ENCODE results near the gene GNB5.

Gene GNB5

GRCh38 chr15:52218816-52219215 lies 27.6 kb upstream of the GNB5 start:
- H3K18ac ChIP-seq (ENCODE audit: low read length): no peak overlapping the region
- H3K4me2 ChIP-seq (ENCODE audit: insufficient read depth, low read length, poor library complexity, severe bottlenecking): no peak overlapping the region
- H3K4me1 ChIP-seq (ENCODE audit: control insufficient read depth in 2 of 2, insufficient read depth in 1 of 2, low read depth in 1 of 2, low read length in 2 of 2): peaks cover 0 to 5% of the 10 kb centered on the region in 2 donors
- no peak overlapping the region for H4K8ac ChIP-seq (ENCODE audit: low read depth, low read length)
- H2AK5ac ChIP-seq (ENCODE audit: low read depth, low read length): no peak overlapping the region
- no peak overlapping the region for H3K23ac ChIP-seq (ENCODE audit: low read depth, low read length, poor library complexity)
- H3K79me1 ChIP-seq (ENCODE audit: low read depth, low read length): no peaks in the 10 kb centered on the region
- no peak overlapping the region for H2BK120ac ChIP-seq (ENCODE audit: low read depth, low read length)
- no peak overlapping the region for H3K27ac ChIP-seq (replicated peaks; ENCODE audit: low read length)
- no peak overlapping the region for H2BK5ac ChIP-seq (ENCODE audit: low read length)
- no peak overlapping the region for H3K14ac ChIP-seq (ENCODE audit: low read length)
- no peak for DNase-seq (ENCODE audit: low spot score)
- no peak overlapping the region for H2BK15ac ChIP-seq (ENCODE audit: low read length)
- H3K27me3 ChIP-seq (ENCODE audit: control insufficient read depth in 3 of 3, insufficient read depth in 3 of 3, low read depth in 1 of 3, low read length in 3 of 3): no peaks in the 10 kb centered on the region
- no peak overlapping the region for H3K4me3 ChIP-seq (ENCODE audit: low read length in 2 of 2)
- H3K9me3 ChIP-seq (replicated peaks in 1 of 2; ENCODE audit: control insufficient read depth in 2 of 2, insufficient read depth in 1 of 2, low read depth in 1 of 2, low read length in 2 of 2): no peaks in the 10 kb centered on the region
- no peak overlapping the region for H3K4ac ChIP-seq (ENCODE audit: low read length)
- WGBS, 2 donors (ENCODE audit: extremely low coverage in 2 of 2, insufficient read length in 2 of 2, insufficient replicate concordance in 1 of 2): no CpG with 5 or more reads among the region's 4 CpGs
- peaks cover 14 to 47% of the 10 kb centered on the region in 2 donors for H3K36me3 ChIP-seq (replicated peaks in 1 of 2; ENCODE audit: control insufficient read depth in 2 of 2, insufficient read depth in 2 of 2, low read length in 2 of 2)
- no peak overlapping the region for H2AFZ ChIP-seq (ENCODE audit: low read length)
- H3K9ac ChIP-seq (ENCODE audit: low read depth, low read length, poor library complexity): no peak overlapping the region
- no peak overlapping the region for H2BK12ac ChIP-seq (ENCODE audit: low read length)
- no peak overlapping the region for H4K91ac ChIP-seq (ENCODE audit: low read depth, low read length, poor library complexity)

GRCh38 chr15:52218371-52218770 lies 27.2 kb upstream of the GNB5 start:
- no peaks in the 10 kb centered on the region for H3K79me1 ChIP-seq (ENCODE audit: low read depth, low read length)
- no peak overlapping the region for H4K91ac ChIP-seq (ENCODE audit: low read depth, low read length, poor library complexity)
- H3K4me3 ChIP-seq (ENCODE audit: low read length in 2 of 2): no peak overlapping the region
- no peak overlapping the region for H3K4me2 ChIP-seq (ENCODE audit: insufficient read depth, low read length, poor library complexity, severe bottlenecking)
- no peak overlapping the region for H3K18ac ChIP-seq (ENCODE audit: low read length)
- H3K4me1 ChIP-seq (ENCODE audit: control insufficient read depth in 2 of 2, insufficient read depth in 1 of 2, low read depth in 1 of 2, low read length in 2 of 2): peaks cover 0 to 5% of the 10 kb centered on the region in 2 donors
- no peak overlapping the region for H3K9ac ChIP-seq (ENCODE audit: low read depth, low read length, poor library complexity)
- H2AK5ac ChIP-seq (ENCODE audit: low read depth, low read length): no peak overlapping the region
- H2BK5ac ChIP-seq (ENCODE audit: low read length): no peak overlapping the region
- WGBS, 2 donors (ENCODE audit: extremely low coverage in 2 of 2, insufficient read length in 2 of 2, insufficient replicate concordance in 1 of 2): no CpG with 5 or more reads among the region's 3 CpGs
- no peak overlapping the region for H2BK120ac ChIP-seq (ENCODE audit: low read depth, low read length)
- H3K4ac ChIP-seq (ENCODE audit: low read length): no peak overlapping the region
- H2BK15ac ChIP-seq (ENCODE audit: low read length): no peak overlapping the region
- H4K8ac ChIP-seq (ENCODE audit: low read depth, low read length): no peak overlapping the region
- peaks cover 18 to 48% of the 10 kb centered on the region in 2 donors for H3K36me3 ChIP-seq (replicated peaks in 1 of 2; ENCODE audit: control insufficient read depth in 2 of 2, insufficient read depth in 2 of 2, low read length in 2 of 2)
- H3K27me3 ChIP-seq (ENCODE audit: control insufficient read depth in 3 of 3, insufficient read depth in 3 of 3, low read depth in 1 of 3, low read length in 3 of 3): no peaks in the 10 kb centered on the region
- H3K23ac ChIP-seq (ENCODE audit: low read depth, low read length, poor library complexity): no peak overlapping the region
- H2AFZ ChIP-seq (ENCODE audit: low read length): no peak overlapping the region
- no peak for DNase-seq (ENCODE audit: low spot score)
- no peaks in the 10 kb centered on the region for H3K9me3 ChIP-seq (replicated peaks in 1 of 2; ENCODE audit: control insufficient read depth in 2 of 2, insufficient read depth in 1 of 2, low read depth in 1 of 2, low read length in 2 of 2)
- H2BK12ac ChIP-seq (ENCODE audit: low read length): no peak overlapping the region
- H3K27ac ChIP-seq (replicated peaks; ENCODE audit: low read length): no peak overlapping the region
- H3K14ac ChIP-seq (ENCODE audit: low read length): no peak overlapping the region

GRCh38 chr15:52217186-52217585 lies 26.0 kb upstream of the GNB5 start:
- H3K23ac ChIP-seq (ENCODE audit: low read depth, low read length, poor library complexity): no peak overlapping the region
- H4K91ac ChIP-seq (ENCODE audit: low read depth, low read length, poor library complexity): no peak overlapping the region
- H4K8ac ChIP-seq (ENCODE audit: low read depth, low read length): no peak overlapping the region
- no peak overlapping the region for H3K4ac ChIP-seq (ENCODE audit: low read length)
- H3K4me3 ChIP-seq (ENCODE audit: low read length in 2 of 2): no peak overlapping the region
- no peak overlapping the region for H2AK5ac ChIP-seq (ENCODE audit: low read depth, low read length)
- H3K18ac ChIP-seq (ENCODE audit: low read length): no peak overlapping the region
- DNase-seq (ENCODE audit: low spot score): no peak
- no peak overlapping the region for H2BK12ac ChIP-seq (ENCODE audit: low read length)
- no CpG with 5 or more reads among the region's 10 CpGs for WGBS, 2 donors (ENCODE audit: extremely low coverage in 2 of 2, insufficient read length in 2 of 2, insufficient replicate concordance in 1 of 2)
- no peak overlapping the region for H3K14ac ChIP-seq (ENCODE audit: low read length)
- no peak overlapping the region for H2BK5ac ChIP-seq (ENCODE audit: low read length)
- H3K36me3 ChIP-seq (replicated peaks in 1 of 2; ENCODE audit: control insufficient read depth in 2 of 2, insufficient read depth in 2 of 2, low read length in 2 of 2): peaks cover 25 to 48% of the 10 kb centered on the region in 2 donors
- H3K9me3 ChIP-seq (replicated peaks in 1 of 2; ENCODE audit: control insufficient read depth in 2 of 2, insufficient read depth in 1 of 2, low read depth in 1 of 2, low read length in 2 of 2): no peaks in the 10 kb centered on the region
- no peak overlapping the region for H3K4me2 ChIP-seq (ENCODE audit: insufficient read depth, low read length, poor library complexity, severe bottlenecking)
- H3K27me3 ChIP-seq (ENCODE audit: control insufficient read depth in 3 of 3, insufficient read depth in 3 of 3, low read depth in 1 of 3, low read length in 3 of 3): no peaks in the 10 kb centered on the region
- H2AFZ ChIP-seq (ENCODE audit: low read length): no peak overlapping the region
- no peak overlapping the region for H2BK15ac ChIP-seq (ENCODE audit: low read length)
- H3K9ac ChIP-seq (ENCODE audit: low read depth, low read length, poor library complexity): no peak overlapping the region
- H3K79me1 ChIP-seq (ENCODE audit: low read depth, low read length): no peaks in the 10 kb centered on the region
- H2BK120ac ChIP-seq (ENCODE audit: low read depth, low read length): no peak overlapping the region
- H3K27ac ChIP-seq (replicated peaks; ENCODE audit: low read length): no peak overlapping the region
- H3K4me1 ChIP-seq (ENCODE audit: control insufficient read depth in 2 of 2, insufficient read depth in 1 of 2, low read depth in 1 of 2, low read length in 2 of 2): peaks cover 0 to 5% of the 10 kb centered on the region in 2 donors

DNA sequence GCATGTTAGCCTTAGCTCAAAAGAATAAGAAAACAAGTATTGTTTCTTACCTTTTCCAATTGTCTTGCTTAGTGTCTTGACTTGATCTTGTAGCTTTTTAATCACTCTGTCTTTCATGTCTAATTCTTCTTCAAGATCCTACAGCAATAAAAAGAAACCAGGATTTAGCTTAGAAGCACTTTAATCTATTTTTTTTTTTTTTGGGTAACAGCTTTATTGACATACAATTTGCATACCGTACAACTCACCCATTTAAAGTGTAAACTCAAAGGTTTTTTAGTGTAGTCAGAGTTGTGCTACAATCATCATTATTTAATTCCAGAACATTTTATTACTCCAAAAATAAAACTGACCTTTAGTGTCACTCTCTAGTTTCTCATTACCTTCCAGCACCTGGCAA lies 23.4 kb upstream of the GNB5 start:
- Histone ChIP-seq H3K4ac (ENCODE audit: low read length) (no peak overlapping the region), H3K18ac (ENCODE audit: low read length) (no peak overlapping the region), H3K27ac (replicated peaks; ENCODE audit: low read length) (no peak overlapping the region), H2AFZ (ENCODE audit: low read length) (no peak overlapping the region), H2BK5ac (ENCODE audit: low read length) (no peak overlapping the region), H2AK5ac (ENCODE audit: low read depth, low read length) (no peak overlapping the region), H3K23ac (ENCODE audit: low read depth, low read length, poor library complexity) (no peak overlapping the region), H2BK15ac (ENCODE audit: low read length) (no peak overlapping the region), H3K4me2 (ENCODE audit: insufficient read depth, low read length, poor library complexity, severe bottlenecking) (no peak overlapping the region), H3K4me1 (ENCODE audit: control insufficient read depth in 2 of 2, insufficient read depth in 1 of 2, low read depth in 1 of 2, low read length in 2 of 2) (peaks cover 0 to 5% of the 10 kb centered on the region in 2 donors), H3K9ac (ENCODE audit: low read depth, low read length, poor library complexity) (no peak overlapping the region), H3K79me1 (ENCODE audit: low read depth, low read length) (no peaks in the 10 kb centered on the region), H3K9me3 (replicated peaks in 1 of 2; ENCODE audit: control insufficient read depth in 2 of 2, insufficient read depth in 1 of 2, low read depth in 1 of 2, low read length in 2 of 2) (no peaks in the 10 kb centered on the region), H2BK12ac (ENCODE audit: low read length) (no peak overlapping the region), H2BK120ac (ENCODE audit: low read depth, low read length) (no peak overlapping the region), H4K8ac (ENCODE audit: low read depth, low read length) (no peak overlapping the region), H3K14ac (ENCODE audit: low read length) (no peak overlapping the region), H4K91ac (ENCODE audit: low read depth, low read length, poor library complexity) (no peak overlapping the region), H3K27me3 (ENCODE audit: control insufficient read depth in 3 of 3, insufficient read depth in 3 of 3, low read depth in 1 of 3, low read length in 3 of 3) (no peaks in the 10 kb centered on the region), H3K4me3 (ENCODE audit: low read length in 2 of 2) (no peak overlapping the region), H3K36me3 (replicated peaks in 1 of 2; ENCODE audit: control insufficient read depth in 2 of 2, insufficient read depth in 2 of 2, low read length in 2 of 2) (peaks cover 31 to 58% of the 10 kb centered on the region in 2 donors)
- no CpG with 5 or more reads among the region's 1 CpG for WGBS, 2 donors (ENCODE audit: extremely low coverage in 2 of 2, insufficient read length in 2 of 2, insufficient replicate concordance in 1 of 2)
- DNase-seq (ENCODE audit: low spot score): no peak
